GM12874 (cell line): ENCODE measurements around the gene COQ10A.
A peak's percentile ranks its signal among the peaks of the same experiment; 100 is the strongest.

Experiments used
- TF ChIP-seq, protein P1 (sequence below): IDR thresholded peaks from 2 replicates; pipeline ENCODE4 v1.5.1; 2011; ENCODE audit warnings: low read depth, mild to moderate bottlenecking, control low read depth, low read length, moderate library complexity; ENCODE audit not compliant: insufficient read depth

Gene COQ10A

DNA sequence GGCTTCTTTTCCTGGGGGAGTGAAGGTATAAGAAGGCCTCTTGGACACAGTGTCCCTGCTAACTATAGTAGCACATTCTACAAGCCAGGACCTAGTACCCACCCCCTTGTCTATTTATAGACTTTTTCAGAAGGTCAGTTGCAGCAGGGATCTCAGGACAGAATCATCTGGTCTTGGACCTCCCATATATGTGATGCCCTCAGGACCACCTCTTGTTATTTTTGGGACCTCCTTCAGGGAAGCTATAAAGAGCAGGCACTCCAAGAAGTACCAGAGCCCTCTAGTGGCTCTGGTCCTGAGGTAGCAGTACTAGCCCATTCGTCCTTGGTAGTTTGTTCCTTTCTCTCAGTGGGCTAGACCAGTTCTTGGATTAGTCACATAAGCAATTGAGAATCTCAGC, 4.3 kb downstream of the COQ10A start:
- TF ChIP-seq, protein P1, sequence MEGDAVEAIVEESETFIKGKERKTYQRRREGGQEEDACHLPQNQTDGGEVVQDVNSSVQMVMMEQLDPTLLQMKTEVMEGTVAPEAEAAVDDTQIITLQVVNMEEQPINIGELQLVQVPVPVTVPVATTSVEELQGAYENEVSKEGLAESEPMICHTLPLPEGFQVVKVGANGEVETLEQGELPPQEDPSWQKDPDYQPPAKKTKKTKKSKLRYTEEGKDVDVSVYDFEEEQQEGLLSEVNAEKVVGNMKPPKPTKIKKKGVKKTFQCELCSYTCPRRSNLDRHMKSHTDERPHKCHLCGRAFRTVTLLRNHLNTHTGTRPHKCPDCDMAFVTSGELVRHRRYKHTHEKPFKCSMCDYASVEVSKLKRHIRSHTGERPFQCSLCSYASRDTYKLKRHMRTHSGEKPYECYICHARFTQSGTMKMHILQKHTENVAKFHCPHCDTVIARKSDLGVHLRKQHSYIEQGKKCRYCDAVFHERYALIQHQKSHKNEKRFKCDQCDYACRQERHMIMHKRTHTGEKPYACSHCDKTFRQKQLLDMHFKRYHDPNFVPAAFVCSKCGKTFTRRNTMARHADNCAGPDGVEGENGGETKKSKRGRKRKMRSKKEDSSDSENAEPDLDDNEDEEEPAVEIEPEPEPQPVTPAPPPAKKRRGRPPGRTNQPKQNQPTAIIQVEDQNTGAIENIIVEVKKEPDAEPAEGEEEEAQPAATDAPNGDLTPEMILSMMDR: peak; percentile 34; the same call in 1 of the 2 replicates

DNA sequence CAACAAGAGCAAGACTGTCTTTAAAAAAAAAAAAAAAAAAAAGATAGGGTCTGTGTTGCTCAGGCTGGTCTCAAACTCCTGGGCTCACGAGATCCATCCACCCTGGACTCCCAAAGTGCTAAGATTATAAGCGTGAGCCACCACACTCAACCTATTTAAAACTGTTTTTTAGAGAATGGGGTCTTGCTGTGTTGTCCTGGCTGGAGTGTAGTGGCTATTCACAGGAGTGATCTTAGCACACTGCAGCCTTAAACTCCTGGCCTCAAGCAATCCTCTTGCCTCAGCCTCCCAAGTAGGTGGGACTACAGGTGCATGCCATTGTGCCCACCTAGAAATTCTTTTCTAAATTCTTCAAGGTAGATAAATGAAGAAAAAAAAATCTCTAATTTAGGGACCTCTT, 7.6 kb downstream of the COQ10A start:
- TF ChIP-seq, protein P1: no peak

DNA sequence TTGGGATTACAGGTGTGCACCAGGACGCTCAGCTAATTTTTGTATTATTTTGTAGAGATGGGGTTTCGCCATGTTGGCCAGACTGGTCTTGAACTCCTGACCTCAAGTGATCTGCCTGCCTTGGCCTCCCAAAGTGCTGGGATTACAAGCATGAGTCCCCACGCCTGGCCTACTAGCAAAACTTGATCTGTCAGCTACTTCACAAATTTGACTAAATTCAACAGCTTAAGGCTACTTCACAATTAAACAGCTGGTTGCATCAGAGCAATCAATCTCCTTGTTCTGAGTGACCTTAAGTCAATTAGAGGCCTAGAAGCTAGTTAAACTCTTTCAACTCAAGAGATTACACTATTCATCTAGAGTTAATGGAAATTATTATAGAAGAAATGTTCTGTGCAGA, 12.2 kb downstream of the COQ10A start:
- TF ChIP-seq, protein P1: no peak

DNA sequence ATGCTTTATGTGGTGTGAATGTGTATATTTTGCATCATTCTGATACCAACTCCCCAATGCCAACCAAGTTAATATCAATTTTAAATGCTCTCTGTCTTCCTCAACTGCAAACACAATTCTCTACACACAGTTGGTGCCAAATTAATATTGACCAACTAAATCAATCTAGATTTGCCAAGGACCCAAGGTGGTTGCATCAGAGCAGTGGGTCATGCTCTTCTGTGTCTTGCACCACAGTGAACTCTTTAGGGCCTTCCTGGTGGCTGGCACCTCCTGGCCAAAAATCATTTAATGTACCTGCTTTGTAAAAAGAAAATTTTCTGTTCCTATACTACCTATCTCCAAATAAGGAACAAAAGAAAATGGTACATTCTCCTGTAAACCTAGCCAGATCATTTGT, 14.1 kb downstream of the COQ10A start:
- TF ChIP-seq, protein P1: no peak

DNA sequence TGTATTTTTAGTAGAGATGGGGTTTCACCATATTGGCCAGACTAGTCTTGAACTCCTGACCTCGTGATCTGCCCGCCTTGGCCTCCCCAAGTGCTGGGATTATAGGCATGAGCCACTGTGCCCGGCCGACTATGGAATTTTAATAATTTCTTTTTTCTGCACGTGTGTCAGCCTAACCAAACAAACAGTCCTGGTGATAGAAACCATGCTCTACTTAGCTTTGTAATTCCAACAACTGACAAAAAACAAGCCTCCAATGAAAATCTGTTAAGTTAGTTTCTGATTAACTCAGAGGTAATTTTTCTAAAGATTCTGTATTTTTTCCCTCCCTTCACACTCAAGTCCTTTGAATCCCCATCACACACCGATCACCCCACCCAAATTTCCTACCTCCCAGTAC, 15.3 kb downstream of the COQ10A start:
- TF ChIP-seq, protein P1: no peak

DNA sequence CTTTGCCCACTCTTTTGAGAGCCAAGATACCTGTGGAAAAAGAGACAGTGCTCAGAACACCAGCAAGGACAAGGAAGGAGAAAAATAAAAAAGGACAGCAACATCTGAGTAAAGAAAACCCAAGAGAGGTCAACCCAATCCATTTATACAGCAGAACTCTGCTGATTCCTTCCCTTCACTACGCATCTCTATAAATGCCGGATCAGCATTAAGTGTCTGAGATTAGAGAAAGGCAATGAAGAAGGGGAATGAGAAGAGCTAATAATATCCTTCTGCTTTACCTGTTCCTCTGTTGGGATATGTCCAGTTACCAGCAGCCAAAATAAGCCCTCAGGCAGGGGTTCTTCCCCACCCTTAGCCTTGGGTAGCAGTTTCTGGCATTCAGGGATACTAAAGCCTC, 15.8 kb downstream of the COQ10A start:
- TF ChIP-seq, protein P1: no peak

DNA sequence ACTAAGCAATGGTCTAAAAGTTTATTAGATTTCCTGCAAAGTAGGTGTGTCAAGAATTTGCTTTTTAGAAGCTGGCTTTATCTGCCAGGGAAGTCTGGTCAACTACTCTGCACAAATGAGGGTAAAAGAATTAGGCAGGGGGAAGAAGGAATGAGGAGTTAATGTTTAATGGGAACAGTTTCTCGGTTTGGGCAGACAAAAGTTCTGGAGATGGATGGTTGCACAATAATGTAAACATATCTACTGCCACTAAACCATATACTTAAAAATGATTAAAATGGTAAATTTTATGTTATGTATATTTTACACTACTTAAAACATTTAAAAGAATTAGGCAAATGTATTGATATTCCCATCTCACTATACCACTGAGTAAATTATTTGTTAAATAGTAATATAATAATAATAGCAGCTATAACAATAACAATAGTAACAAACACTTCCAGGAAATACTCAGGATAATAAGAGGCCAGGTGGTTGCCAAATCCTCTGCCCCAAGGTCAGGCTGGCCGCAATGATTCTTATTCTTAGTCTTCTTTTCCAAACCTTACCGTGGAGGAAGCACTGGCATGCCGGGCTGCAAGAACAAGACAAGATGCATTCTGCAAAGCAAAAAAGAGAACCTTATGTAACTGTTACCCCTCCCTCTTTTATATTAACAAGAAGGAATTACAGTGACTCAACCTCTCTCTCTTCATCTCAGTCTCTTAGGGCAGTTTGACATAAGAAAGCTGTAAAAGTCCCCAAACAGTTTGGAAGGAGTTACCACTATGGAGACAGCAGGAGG, 19.5 kb downstream of the COQ10A start:
- TF ChIP-seq, protein P1: no peak
